HG02943 (cell line): ENCODE measurements around the gene SH3GL1.

Experiments
- ATAC-seq: cut with Tn5 transposase; IDR thresholded peaks from one replicate; pipeline ENCODE4 v1.9.1; 2021; ENCODE audit warnings: mild to moderate bottlenecking, low read depth, moderate library complexity; ENCODE audit not compliant: unreplicated experiment

SH3GL1 gene

GRCh38 chr19:4402171-4403004 is 2.0 kb upstream of the SH3GL1 start, which contains the start of gene CHAF1A:
CHAF1A (plus strand) TSS chr19:4402640; CDS start chr19:4402763, 123 bp downstream.
- peak; percentile 76 for ATAC-seq

GRCh38 chr19:4401769-4402170 is 1.4 kb upstream of the SH3GL1 start:
- no peak for ATAC-seq

- ATAC-seq = peak; percentile 14
Measured at GRCh38 chr19:4399812-4400134, 574 bp downstream of the SH3GL1 start.

GRCh38 chr19:4396949-4397783 is 3.2 kb downstream of the SH3GL1 start:
- ATAC-seq = no peak

GRCh38 chr19:4393947-4394590 is 6.3 kb downstream of the SH3GL1 start:
- ATAC-seq = no peak

- ATAC-seq = no peak
Measured at GRCh38 chr19:4391701-4392483, 8.5 kb downstream of the SH3GL1 start.

GRCh38 chr19:4391306-4391693 is 9.0 kb downstream of the SH3GL1 start:
- ATAC-seq = no peak

GRCh38 chr19:4390567-4391305 is 9.6 kb downstream of the SH3GL1 start:
- no peak for ATAC-seq

- no peak for ATAC-seq
Measured at GRCh38 chr19:4390017-4390566, 10.3 kb downstream of the SH3GL1 start.

- no peak for ATAC-seq
Measured at GRCh38 chr19:4389511-4390016, 10.8 kb downstream of the SH3GL1 start.

- no peak for ATAC-seq
Measured at GRCh38 chr19:4389064-4389375, 11.3 kb downstream of the SH3GL1 start.

GRCh38 chr19:4388337-4389063 is 11.8 kb downstream of the SH3GL1 start:
- ATAC-seq = no peak

GRCh38 chr19:4386041-4386782 is 14.1 kb downstream of the SH3GL1 start:
- ATAC-seq = no peak

- ATAC-seq = no peak
Measured at GRCh38 chr19:4385291-4386040, 14.9 kb downstream of the SH3GL1 start.

GRCh38 chr19:4380254-4380727 is 20.1 kb downstream of the SH3GL1 start:
- no peak for ATAC-seq

- ATAC-seq = no peak
Measured at GRCh38 chr19:4379383-4380253, 20.7 kb downstream of the SH3GL1 start.
